ENCODE results near the gene PRR20D.
"Not testable (repeated sequence)": the region's sequence is repeated elsewhere in the genome, so short reads cannot be mapped to it uniquely, and the experiment has no call there.

DNA sequence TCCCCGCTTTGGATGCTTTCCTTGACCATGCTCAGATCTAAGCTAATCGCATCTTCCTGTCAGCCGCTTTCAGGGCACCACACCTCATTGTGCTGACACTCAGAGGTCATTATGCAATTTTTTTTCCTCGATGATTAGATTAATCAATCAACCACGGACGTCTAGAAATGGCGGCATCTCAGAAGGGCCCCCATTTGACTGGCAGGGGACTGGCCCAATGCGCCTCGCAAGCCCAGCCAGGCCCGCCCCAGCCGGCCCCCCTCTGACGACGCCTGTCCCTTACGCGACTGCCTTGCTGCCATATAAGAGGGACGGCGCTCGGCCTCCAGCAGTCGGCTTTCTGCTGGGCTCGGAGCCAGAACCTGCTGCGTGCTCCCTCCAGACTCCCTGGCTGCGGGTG is 13.2 kb upstream of the PRR20D start, which contains the start of gene PRR20B:
- not testable (repeated sequence) for TF ChIP-seq EZH2phosphoT487 (IDR thresholded peaks at IDR 0.05; ENCODE audit: low read depth, severe bottlenecking, unreplicated experiment); EZH2 (IDR thresholded peaks at IDR 0.05; ENCODE audit: borderline replicate concordance)
- TF ChIP-seq, protein P1, sequence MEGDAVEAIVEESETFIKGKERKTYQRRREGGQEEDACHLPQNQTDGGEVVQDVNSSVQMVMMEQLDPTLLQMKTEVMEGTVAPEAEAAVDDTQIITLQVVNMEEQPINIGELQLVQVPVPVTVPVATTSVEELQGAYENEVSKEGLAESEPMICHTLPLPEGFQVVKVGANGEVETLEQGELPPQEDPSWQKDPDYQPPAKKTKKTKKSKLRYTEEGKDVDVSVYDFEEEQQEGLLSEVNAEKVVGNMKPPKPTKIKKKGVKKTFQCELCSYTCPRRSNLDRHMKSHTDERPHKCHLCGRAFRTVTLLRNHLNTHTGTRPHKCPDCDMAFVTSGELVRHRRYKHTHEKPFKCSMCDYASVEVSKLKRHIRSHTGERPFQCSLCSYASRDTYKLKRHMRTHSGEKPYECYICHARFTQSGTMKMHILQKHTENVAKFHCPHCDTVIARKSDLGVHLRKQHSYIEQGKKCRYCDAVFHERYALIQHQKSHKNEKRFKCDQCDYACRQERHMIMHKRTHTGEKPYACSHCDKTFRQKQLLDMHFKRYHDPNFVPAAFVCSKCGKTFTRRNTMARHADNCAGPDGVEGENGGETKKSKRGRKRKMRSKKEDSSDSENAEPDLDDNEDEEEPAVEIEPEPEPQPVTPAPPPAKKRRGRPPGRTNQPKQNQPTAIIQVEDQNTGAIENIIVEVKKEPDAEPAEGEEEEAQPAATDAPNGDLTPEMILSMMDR (IDR thresholded peaks at IDR 0.05; ENCODE audit: poor library complexity), result not testable (repeated sequence)
